OCI-LY7 (cell line): ENCODE measurements around the gene RYK. TPM values are rescaled to one million over a fixed set of nuclear protein-coding genes. Genes with fewer than 3 reads are reported as not detected.

Source experiments
- BruUV-seq: library from RNA; stranded (reverse); fragments of 400-500 nt; replicated peaks from 2 replicates; lab custom pipeline; 2021; lab: Mats Ljungman, UMichigan
- CTCF ChIA-PET: fragments of 300-600 bp; sonication (Branson Sonifier 250); formaldehyde crosslinking; loops from one replicate; lab custom pipeline; 2022; ENCODE audit warnings: antibody characterized with exemption; ENCODE audit not compliant: unreplicated experiment; lab: Charles Lee
- POLR2A ChIA-PET: fragments of 300-600 bp; sonication (Branson Sonifier 250); formaldehyde crosslinking; loops from one replicate; lab custom pipeline; 2022; ENCODE audit warnings: antibody characterized with exemption; lab: Charles Lee
- DNase-seq: peaks from one replicate; pipeline ENCODE4 v3.0.0-alpha.2; 2015; ENCODE audit warnings: low spot score
- H2AFZ ChIP-seq: fragments of 200-600 bp; sonication (generic), shearing (Covaris generic); 2 replicates; pipeline ENCODE4 v1.6.1; 2014; ENCODE audit warnings: mild to moderate bottlenecking, antibody characterized with exemption, low read length, moderate library complexity
- H3K27ac ChIP-seq: fragments of 200-600 bp; sonication (generic); 2 replicates; pipeline ENCODE4 v1.5.1; 2014; ENCODE audit warnings: mixed run types, low read depth, mild to moderate bottlenecking, moderate library complexity, low read length, inconsistent platforms; ENCODE audit not compliant: poor library complexity, severe bottlenecking
- H3K36me3 ChIP-seq: fragments of 200-600 bp; sonication (generic); 2 replicates; pipeline ENCODE4 v1.6.1; 2014; ENCODE audit warnings: mild to moderate bottlenecking, antibody characterized with exemption, low read length, moderate library complexity, mixed read lengths; ENCODE audit not compliant: insufficient read depth
- H3K4me1 ChIP-seq: fragments of 200-600 bp; sonication (generic); 2 replicates; pipeline ENCODE4 v1.5.1; 2014; ENCODE audit warnings: mild to moderate bottlenecking, low read length; ENCODE audit not compliant: insufficient read depth, poor library complexity, severe bottlenecking
- H3K4me2 ChIP-seq: fragments of 200-600 bp; sonication (generic); 2 replicates; pipeline ENCODE4 v1.6.1; 2014; ENCODE audit warnings: mild to moderate bottlenecking, low read length
- H3K4me3 ChIP-seq: fragments of 200-600 bp; sonication (generic); 2 replicates; pipeline ENCODE4 v1.5.1; 2014; ENCODE audit warnings: mild to moderate bottlenecking, low read depth, low read length; ENCODE audit not compliant: poor library complexity, severe bottlenecking
- H3K79me2 ChIP-seq: fragments of 200-600 bp; sonication (generic); 2 replicates; pipeline ENCODE4 v1.6.1; 2016; ENCODE audit warnings: low read depth, mild to moderate bottlenecking, low read length, moderate library complexity, mixed read lengths; ENCODE audit not compliant: insufficient read depth
- H3K9me2 ChIP-seq: fragments of 200-600 bp; sonication (generic); 2 replicates; pipeline ENCODE4 v1.6.1; 2016; ENCODE audit warnings: mild to moderate bottlenecking, low read length, mixed read lengths; ENCODE audit not compliant: insufficient read depth
- H3K9me3 ChIP-seq: fragments of 200-600 bp; sonication (generic); 2 replicates; pipeline ENCODE4 v1.6.1; 2014; ENCODE audit warnings: mild to moderate bottlenecking, mixed run types, low read length, mixed read lengths
- H4K20me1 ChIP-seq: fragments of 200-600 bp; sonication (generic); 2 replicates; pipeline ENCODE4 v1.6.1; 2014; ENCODE audit warnings: mild to moderate bottlenecking, antibody characterized with exemption, low read length, moderate library complexity, mixed read lengths; ENCODE audit not compliant: insufficient read depth
- EZH2phosphoT487 ChIP-seq: fragments of 200-600 bp; sonication (generic); IDR thresholded peaks from 2 replicates; pipeline ENCODE4 v1.6.1; 2018; ENCODE audit warnings: low read depth, borderline replicate concordance, mild to moderate bottlenecking, mixed run types, antibody characterized with exemption, low read length, moderate library complexity, mixed read lengths
- intact Hi-C: fragments of 100-400 bp; cut with micrococcal nuclease; formaldehyde crosslinking; loops from one replicate; pipeline ENCODE4 v1.10.0; 2022; ENCODE audit not compliant: unreplicated experiment
- total RNA-seq, 2 experiments: library from RNA; depleted of rRNA in 1 of 2; stranded (reverse); fragments of >200 nt in 1 of 2; shearing (Covaris generic) in 1 of 2; gene quantifications; 2 replicates each; pipeline ENCODE4 v1.2.3, GENCODE V29; 2014 to 2022
- TF ChIP-seq, protein P1 (sequence below): fragments of 200-600 bp; sonication (generic); conservative IDR thresholded peaks from 2 replicates; pipeline ENCODE4 v1.5.1; 2014; ENCODE audit warnings: mild to moderate bottlenecking, antibody characterized with exemption, low read length, moderate library complexity, mixed read lengths

The RYK gene
- total RNA-seq, 2 experiments from 2014 or later, result 24.8 to 25.5 TPM

- Histone ChIP-seq H3K79me2 (no peaks in the 10 kb centered on the region), H3K4me2 (no peak overlapping the region), H3K9me2 (no peaks in the 10 kb centered on the region), H4K20me1 (no peaks in the 10 kb centered on the region), H3K9me3 (no peaks in the 10 kb centered on the region), H3K4me1 (no peaks in the 10 kb centered on the region), H3K4me3 (no peak overlapping the region), H2AFZ (no peak overlapping the region), H3K36me3 (no peaks in the 10 kb centered on the region), H3K27ac (no peak overlapping the region)
- POLR2A ChIA-PET, result no interaction called here
- no TSS peak for BruUV-seq
- CTCF ChIA-PET, result no interaction called here
- DNase-seq, result no peak
- TF ChIP-seq, protein P1, sequence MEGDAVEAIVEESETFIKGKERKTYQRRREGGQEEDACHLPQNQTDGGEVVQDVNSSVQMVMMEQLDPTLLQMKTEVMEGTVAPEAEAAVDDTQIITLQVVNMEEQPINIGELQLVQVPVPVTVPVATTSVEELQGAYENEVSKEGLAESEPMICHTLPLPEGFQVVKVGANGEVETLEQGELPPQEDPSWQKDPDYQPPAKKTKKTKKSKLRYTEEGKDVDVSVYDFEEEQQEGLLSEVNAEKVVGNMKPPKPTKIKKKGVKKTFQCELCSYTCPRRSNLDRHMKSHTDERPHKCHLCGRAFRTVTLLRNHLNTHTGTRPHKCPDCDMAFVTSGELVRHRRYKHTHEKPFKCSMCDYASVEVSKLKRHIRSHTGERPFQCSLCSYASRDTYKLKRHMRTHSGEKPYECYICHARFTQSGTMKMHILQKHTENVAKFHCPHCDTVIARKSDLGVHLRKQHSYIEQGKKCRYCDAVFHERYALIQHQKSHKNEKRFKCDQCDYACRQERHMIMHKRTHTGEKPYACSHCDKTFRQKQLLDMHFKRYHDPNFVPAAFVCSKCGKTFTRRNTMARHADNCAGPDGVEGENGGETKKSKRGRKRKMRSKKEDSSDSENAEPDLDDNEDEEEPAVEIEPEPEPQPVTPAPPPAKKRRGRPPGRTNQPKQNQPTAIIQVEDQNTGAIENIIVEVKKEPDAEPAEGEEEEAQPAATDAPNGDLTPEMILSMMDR, result no peak
- no peak for TF ChIP-seq EZH2phosphoT487
- intact Hi-C loops, result no loop called here
These were observed 106.0 kb downstream of the RYK start for GRCh38 chr3:134144694-134145093.

GRCh38 chr3:134143828-134144401 is 106.7 kb downstream of the RYK start:
- Histone ChIP-seq H3K27ac (no peak overlapping the region), H3K9me3 (no peaks in the 10 kb centered on the region), H2AFZ (no peak overlapping the region), H4K20me1 (no peaks in the 10 kb centered on the region), H3K79me2 (no peaks in the 10 kb centered on the region), H3K4me1 (no peaks in the 10 kb centered on the region), H3K36me3 (no peaks in the 10 kb centered on the region), H3K4me3 (no peak overlapping the region), H3K9me2 (no peaks in the 10 kb centered on the region), H3K4me2 (no peak overlapping the region)
- no TSS peak for BruUV-seq
- TF ChIP-seq EZH2phosphoT487, result no peak
- TF ChIP-seq, protein P1, result no peak
- ChIA-PET CTCF (no interaction called here), POLR2A (no interaction called here)
- DNase-seq, result no peak
- intact Hi-C loops, result no loop called here

DNA sequence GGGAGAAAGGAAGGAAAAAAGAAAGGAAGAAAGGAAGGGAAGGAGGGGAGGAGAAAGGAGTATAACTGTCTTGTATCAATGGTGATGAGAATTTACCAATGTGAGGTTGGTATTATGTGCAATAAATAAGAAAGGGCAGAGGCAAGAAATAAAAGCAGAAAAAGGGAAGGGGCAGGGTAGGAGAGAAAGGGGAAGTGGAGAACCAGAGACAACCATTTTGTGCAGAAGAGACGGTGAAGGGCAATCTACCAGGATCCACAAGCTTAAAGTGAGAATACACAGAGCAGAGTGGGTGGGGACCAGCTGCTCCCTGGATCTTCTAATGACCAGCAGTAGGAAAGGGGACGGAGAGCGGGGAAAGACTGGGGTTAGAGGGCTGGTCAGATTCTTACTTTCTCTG is 114.1 kb downstream of the RYK start:
- Histone ChIP-seq H3K79me2 (no peaks in the 10 kb centered on the region), H3K4me1 (no peaks in the 10 kb centered on the region), H3K4me3 (no peak overlapping the region), H3K36me3 (no peaks in the 10 kb centered on the region), H4K20me1 (no peaks in the 10 kb centered on the region), H2AFZ (no peak overlapping the region), H3K27ac (no peak overlapping the region), H3K9me2 (no peaks in the 10 kb centered on the region), H3K9me3 (no peaks in the 10 kb centered on the region), H3K4me2 (no peak overlapping the region)
- ChIA-PET CTCF (no interaction called here), POLR2A (no interaction called here)
- DNase-seq, result no peak
- BruUV-seq, result no TSS peak
- TF ChIP-seq, protein P1, result no peak
- no peak for TF ChIP-seq EZH2phosphoT487
- intact Hi-C loops, result no loop called here
